ENCODE data around the gene TUT4.

TUT4 gene

DNA sequence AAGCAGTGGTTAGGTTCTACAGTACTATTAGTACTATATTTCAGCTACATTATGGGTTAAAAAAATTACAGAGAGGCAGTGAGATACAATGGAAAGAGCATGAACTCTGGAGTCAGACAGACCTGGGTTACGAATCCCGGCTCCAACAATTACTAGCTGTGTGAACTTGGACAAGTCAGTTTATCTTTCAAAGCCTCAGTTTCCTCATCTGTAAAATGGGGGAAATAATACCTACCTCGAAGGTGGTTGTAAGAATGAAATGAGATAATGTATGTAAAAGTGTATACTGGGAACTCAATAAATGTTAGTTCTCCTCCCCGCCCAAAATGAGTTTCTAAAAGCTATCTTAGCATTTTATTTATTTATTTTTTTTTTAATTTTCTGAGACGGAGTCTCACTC is 89.0 kb downstream of the TUT4 start:
- DNase-seq = no peak

GRCh38 chr1:52461821-52462220 is 91.1 kb downstream of the TUT4 start:
- DNase-seq = no peak

DNA sequence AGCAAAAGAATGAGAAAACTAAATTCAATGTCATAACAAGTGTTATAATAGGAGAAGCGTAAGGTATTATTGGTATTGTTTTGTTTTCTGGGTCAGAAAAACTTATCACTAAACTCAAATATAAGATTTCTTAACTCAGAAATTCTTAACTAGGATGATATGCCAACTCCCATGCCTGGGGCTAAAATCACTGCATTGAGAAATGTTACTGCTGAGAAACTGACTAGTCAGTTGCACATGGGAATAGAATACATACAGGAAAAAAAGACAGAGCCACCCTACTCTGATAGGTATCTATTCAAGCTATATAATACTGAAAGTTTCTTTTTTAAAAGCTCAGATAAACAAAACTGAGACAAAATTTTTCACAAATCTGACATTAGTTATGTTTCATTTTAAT is 92.2 kb downstream of the TUT4 start:
- no peak for DNase-seq

DNA sequence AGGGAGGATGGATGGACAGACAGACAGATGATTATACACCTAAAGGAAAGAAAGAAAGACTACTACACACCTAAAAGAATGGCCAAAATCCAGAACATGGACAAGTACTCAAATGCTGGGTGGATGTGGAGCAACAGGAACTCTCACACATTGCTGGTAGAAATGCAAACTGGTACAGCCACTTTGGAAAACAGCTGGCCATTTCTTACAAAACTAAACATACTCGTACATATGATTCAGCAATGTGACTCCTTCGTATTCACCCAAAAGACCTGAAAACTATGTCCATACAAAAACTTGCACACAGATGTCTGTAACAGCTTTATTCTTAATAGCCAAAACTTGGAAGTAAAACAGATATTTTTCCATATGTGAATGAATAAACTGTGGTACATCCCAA is 97.2 kb downstream of the TUT4 start:
- no peak for DNase-seq

DNA sequence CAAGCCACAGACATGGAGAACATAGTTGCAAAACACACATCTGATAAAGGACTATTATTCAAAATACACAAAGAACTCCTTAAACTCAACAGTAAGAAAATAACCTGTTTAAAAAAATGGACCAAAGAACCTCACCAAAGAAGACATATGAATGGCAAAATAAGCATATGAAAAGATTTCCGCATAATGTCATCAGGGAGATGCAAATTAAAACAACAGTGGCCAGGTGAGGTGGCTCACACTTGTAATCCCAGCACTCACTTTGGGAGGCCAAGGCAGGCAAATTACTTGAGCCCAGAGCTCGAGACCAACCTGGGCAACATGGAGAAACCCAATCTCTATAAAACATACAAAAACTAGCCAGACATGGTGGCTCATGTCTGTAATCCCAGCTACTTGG is 98.1 kb downstream of the TUT4 start:
- no peak for DNase-seq

DNA sequence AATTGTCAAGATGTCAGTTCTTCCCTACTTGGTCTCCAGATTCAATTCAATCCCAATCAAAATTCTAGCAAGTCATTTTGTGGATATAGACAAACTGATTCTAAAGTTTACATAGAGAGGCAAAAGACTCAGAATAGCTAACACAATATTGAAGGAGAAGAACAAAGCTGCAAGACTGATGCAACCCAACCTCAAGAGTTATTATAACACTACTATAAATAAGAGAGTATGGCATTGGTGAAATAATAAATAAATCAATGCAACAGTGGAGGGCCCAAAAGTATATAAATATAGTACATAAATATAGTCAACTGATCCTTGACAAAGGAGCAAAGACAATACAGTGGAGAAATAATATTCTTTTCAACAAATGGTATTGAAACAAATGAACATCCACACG is 98.8 kb downstream of the TUT4 start:
- no peak for DNase-seq

DNA sequence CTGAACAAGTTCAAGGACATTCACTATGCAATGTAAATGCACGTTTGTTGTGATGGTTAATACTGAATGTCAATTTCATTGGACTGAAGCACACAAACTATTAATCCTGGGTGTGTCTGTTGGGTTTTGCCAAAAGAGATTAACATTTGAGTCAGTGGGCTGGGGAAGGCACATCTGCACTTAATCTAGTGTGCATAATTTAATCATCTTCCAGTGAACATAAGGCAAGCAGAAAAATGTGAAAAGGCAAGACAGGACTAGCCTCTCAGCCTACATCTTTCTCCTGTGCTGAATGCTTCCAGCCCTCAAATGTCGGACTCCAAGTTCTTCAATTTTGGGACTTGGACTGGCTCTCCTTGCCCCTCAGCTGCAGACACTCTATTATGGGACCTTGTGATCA is 108.4 kb downstream of the TUT4 start:
- no peak for DNase-seq

DNA sequence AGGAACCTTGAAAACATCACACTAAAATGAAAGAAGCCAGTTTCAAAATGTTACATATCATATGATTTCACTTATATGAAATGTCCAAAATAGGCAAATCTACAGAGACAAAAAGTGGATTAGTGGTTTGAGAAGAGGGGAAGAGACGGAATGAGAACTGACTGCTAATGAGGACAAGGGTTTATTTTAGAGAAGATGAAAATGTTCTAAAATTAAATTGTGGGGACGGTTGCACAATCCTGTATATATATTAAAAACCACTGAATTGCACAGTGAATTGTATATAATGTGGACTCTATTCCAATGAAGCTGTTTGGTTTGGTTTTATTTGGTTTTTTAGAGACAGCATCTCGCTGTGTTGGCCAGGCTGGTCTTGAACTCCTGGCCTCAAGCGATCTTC is 112.9 kb downstream of the TUT4 start:
- no peak for DNase-seq

DNA sequence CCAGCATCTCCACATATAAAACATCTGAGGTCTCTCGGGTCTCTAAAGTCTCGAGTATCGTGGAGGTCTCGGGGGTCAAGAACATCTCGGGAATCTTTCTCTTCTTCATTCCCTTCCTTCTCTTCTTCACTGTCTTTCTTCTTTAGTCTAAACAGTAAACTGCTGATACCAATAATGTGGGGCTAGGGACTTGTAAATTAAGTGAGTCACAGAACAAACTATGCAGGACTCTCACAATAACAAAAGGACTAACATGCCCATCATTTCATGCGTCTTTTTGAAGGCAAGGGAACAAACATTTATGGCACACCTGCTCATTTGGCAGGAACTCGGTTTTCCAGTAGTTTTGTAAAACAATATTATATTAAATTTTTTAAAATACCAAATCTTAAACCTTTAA is 116.1 kb downstream of the TUT4 start:
- no peak for DNase-seq

GRCh38 chr1:52435650-52436049 is 117.2 kb downstream of the TUT4 start:
- no peak for DNase-seq

DNA sequence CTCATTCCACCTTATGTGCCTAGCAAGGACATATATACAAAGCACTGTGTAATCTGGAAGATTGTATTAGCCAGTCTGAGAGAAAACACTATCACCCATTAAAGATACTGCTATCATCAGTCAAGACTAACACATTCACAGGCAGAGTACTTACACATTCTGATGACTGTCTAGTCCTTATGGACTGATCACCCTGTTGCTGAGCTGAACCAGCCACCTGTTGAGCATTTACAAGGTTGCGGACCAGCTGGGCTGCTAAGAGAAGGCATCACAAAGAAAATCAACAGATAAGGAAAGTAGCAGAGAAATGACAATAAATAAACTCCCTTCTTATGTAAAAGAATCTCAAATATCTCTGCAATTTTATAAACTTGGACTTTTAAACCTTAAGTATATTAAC is 117.7 kb downstream of the TUT4 start:
- no peak for DNase-seq

DNA sequence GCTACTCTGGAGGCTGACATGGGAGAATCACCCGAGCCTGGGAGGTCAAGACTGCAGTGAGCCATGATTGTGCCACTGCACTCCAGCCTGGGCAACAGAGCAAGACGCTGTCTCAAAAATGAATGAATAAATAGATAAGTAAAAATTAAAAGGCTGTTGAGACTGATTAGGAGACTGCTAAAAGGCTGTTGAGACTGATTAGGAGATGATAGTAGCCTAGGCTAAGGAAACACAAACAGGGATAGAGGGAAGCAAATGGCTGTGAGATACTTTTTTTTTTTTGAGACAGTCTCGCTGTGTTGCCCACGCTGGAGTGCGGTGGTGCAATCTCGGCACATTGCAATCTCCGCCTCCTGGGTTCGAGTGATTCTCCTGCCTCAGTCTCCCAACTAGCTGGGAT is 120.1 kb downstream of the TUT4 start:
- DNase-seq = no peak

GRCh38 chr1:52427152-52427551 is 125.7 kb downstream of the TUT4 start:
- DNase-seq = no peak

DNA sequence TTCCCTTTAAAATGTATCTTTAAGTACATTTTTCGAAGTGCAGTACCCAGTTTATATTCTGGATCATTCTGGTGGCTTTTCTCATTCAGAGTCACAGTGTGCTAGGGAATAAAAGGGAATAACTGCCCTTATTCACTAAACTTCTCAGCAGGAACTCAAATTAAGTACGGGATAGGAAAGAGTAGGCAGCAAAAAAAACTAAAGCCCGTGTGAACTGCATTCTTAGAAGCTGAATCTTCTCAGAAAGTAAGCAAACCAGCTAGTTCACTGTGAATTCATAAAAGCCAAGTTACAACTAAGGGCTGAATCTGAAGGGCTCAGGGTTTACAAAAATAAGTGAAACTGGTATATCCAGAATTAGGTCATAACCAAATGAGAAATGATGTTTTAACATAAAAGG is 126.5 kb downstream of the TUT4 start:
- DNase-seq = no peak

DNA sequence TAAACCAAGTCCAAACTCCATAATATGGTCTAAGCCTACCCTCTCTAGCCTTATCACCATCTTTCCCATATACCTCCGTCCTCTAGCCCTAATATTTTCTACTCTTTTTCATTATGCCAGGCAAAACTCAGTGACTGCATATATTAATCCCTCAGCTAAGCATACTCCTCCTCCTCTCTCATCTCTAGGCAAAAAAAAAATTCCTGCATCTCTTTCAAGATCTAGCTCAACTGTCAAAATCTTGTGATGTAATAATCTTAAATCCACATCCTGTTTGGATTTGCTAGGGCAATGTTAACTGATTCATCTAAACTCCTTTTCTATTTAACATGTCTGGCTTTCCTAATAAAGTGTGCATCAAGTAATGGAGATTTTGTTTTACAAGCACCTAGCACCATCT is 128.1 kb downstream of the TUT4 start:
- DNase-seq = no peak

DNA sequence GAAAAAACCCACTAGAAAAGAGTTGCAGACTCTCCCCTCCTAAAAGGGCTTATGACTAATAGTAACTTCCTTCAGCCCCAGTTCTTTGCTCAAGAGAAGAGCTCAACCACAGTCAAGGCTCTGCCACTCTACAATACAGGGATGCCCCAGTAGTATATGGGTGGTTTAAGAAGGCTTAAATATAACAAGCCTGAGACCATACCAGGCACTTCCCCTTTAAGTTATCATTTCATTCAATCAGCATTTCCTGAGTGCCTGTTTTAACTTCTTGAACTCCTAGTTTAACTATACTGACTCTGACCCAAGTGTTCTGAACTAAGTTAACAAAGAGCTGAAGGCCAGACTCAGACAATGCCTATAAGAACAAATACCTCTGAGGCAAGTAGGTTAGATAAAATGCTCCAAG is 128.7 kb downstream of the TUT4 start:
- peak; percentile 57 for DNase-seq

DNA sequence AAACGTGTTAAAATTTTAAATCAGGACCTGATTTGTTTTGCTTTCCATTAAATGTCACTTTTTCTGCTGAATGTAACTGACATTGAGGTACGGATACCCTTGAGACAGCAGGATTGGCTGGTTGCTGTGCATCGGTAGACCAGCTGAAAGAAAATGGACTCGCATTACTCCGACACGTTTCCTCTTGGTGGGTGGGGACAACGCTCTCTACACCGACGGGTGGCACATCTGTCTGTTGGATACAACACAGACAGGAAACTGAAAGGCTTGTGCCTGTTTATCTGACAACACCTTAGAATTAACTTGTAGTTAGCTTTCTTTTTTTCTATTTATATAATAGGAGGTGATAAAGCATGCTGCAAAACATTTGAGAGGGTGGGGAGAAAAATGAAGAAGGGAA is 129.1 kb downstream of the TUT4 start:
- DNase-seq = peak; percentile 81

DNA sequence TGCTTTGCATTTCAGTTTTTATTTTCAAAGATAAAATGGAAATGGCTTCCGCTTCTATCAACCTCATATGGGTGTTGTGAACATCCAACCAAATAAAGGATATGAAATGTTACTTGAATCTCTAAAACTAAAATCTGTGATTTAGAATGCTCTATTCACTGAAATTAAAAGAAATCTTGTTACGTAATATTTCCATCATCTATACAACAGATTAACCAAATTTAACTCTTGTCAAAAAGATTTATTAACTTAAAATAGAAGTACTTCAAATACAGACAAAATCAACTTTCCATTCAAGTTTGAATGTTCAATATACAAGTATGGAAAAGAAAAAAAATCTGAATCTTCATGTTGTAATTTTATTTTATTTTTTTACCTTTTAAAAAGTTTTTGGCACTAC is 129.8 kb downstream of the TUT4 start:
- no peak for DNase-seq

DNA sequence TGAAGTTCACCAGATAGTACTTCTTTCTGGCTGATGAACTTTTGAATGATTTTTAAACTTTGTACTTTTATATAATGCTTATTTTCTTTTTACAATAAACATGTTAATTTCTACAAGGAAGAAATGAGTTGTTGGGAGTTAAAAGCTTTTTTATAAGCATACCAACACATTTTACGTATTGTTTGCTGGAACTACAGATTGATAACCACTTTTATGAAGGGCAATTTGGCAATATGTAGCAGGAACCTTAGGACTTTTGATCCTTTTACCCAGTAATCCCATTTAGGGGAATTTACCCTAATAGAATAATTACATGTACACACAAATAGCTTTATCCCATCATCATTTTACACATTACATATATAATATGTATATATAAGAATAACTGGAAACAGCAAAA is 132.2 kb downstream of the TUT4 start:
- no peak for DNase-seq

- no peak for DNase-seq
Measured at GRCh38 chr1:52416811-52417210, 136.1 kb downstream of the TUT4 start.

DNA sequence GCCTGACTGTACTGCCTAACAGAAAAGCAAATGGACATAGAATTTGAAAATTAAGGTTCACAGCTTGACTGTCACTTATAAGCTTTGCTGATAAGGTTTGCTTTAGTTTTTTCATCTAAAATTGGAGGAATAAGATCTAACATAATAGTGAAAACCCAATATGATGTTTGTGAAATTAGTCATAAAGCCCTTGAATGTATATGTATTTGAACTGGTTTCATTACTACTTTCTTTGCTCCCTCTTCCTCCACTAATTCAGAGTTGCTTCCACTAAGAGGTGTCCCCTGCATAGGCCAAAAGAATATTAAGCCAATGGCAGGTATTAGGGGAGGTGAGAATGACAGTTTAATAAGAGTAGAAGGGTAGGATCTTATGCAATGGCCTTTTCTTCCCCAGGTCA is 137.9 kb downstream of the TUT4 start:
- no peak for DNase-seq

- DNase-seq = no peak
Measured at GRCh38 chr1:52413410-52413989, 139.4 kb downstream of the TUT4 start.

DNA sequence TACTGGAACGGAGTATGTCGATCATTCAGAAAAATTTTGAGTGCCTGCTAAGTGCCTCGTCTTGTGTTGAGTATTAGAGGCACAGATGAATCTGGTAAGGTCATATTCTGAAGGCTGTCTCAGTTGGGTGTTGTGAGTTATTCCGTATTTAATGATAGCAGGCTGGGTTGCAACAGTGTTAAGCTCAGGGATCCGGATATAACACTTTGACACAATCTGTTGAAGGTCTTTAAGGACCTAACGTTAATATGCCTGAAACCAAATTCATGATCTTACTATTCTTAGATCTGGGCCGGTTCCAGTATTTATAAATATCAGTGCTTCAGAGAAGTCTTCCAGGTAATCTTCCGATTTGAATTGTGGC is 147.9 kb downstream of the TUT4 start:
- no peak for DNase-seq

DNA sequence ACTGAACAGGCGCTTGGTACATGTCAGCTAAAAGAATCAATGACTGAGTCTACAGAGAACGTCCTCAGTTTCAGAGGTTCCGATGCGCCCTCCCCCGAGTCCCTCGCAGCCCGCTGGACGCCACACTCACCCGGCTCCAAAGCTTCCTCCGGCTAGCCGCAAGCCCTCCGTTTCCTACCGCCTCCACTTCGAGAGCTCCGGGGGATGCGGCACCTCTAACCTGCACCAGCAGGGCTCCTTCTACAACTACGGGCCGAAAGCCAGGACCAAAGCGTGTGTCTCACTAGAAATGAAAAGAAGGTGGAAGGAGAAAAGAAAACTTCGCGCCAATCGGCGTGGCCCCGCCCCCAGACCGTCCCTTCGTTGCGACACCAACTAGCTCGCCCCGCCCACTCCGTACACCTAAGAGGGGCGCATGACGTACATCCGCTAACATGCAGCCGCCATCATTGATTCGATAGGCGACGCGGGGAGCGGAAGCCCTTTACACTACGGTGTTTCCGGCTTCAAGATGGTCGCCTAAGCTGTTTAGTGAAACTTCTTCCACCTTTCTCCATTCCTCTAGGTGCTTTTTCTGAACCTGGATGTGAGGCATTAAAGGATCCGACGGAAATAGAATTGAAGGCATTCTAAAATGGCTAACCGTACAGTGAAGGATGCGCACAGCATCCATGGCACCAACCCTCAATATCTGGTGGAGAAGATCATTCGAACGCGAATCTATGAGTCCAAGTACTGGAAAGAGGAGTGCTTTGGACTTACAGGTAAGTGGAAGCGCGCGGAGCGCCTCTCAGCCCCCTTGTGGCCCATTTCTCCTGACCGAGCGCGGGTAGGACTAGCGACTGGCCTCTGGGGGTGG is 148.5 kb downstream of the TUT4 start, which contains the start of the genes ORC1 and PRPF38A:
ORC1 (minus strand) TSS at position 308 of the 859 bp plus-strand sequence. CDS start 2,200 bp downstream, outside the sequence.
PRPF38A (plus strand) TSS at position 487 of the 859 bp plus-strand sequence; CDS start at position 635, 148 bp downstream.
- DNase-seq = peak; percentile 99
